Cardiac septum (tissue), 1 donor: ENCODE data around the gene SLC24A3. TPM values are rescaled to one million over a fixed set of nuclear protein-coding genes. Genes with fewer than 3 reads are reported as not detected.

Source experiments
- DNase-seq: peaks from one replicate; pipeline ENCODE4 v3.0.0-alpha.2; 2020; ENCODE audit warnings: low spot score
- intact Hi-C: fragments of 100-400 bp; cut with DNase I; formaldehyde crosslinking; loops from one replicate; pipeline ENCODE4 v1.14.0; 2022
- total RNA-seq: library from RNA; stranded (reverse); fragmentation: NEBNext Ultra II Directional; extraction: Animal tissue kit (Norgen Biotek cat#: 25700); gene quantifications from one replicate; pipeline ENCODE4 v1.2.1, GENCODE V29; 2021
- donor health status: DM: no; HTN: no; CAD: no.

The SLC24A3 gene
- total RNA-seq, 1 donor from 2014 or later = 0.86 TPM

DNA sequence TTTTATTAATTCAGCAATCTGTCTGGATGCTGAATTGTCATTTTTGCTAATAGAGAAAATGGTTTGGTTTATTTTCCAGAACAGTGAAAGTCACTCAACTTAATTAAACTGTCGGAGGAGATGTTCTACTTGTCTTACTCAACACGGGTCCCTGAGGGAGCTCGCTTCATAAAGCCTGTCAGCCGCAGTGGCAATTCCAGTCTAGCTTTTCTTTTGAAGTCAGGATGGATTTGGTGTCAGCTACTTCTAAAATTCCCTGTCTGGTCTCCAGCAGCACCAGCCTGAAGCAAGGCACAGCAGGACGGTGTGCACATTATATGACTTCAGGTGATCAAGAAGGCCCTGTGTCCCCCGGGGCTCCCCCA, 261.5 kb downstream of the SLC24A3 start:
- intact Hi-C loops = no loop called here
- DNase-seq = no peak

DNA sequence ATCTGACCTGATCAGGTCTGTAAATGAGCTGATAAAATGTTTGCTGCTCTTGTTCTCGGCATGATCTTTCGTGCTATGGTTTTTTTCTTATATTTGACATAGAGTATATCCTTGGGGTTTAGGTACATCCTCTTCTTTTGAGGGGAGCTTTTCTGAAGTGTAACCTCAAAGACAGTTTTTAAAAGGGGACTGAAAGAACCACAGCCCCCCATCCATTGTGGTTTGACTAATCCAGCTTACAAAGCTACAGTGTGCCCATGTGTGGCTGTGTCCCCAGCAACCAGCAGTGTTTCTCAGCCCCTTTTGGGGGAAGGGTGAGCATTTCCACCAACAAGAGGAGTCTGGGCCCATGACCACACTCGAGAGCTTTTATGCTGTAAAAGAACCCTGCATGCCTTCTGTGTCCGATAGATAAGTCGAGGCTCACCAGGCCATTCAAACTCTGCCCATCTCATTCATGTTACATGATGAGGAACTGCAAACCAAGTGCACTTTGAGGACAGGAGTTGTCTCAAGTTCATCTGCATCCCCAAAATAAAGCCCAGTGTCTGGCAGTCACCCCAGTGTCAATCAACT, 266.0 kb downstream of the SLC24A3 start:
- DNase-seq = no peak
- intact Hi-C loops = no loop called here

DNA sequence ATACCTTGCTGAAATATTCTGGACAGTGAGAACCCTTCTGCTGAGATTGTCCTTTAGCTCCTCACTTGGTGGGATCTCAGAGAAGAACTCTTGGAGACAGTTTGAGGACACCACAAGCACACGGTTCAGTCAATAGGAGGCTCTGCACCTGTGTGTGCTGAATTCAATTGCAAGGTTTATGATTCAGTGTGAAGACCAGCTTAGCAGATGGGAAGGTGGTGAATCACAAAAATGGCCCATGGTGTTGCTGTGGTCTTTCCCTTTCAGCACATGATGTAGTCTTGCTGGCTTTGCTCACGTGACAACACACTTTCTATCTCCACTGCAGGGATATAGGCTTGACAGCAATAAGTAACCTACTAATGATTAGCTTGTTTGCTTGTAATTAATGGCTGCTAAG, 270.3 kb downstream of the SLC24A3 start:
- intact Hi-C loops = no loop called here
- DNase-seq = no peak

GRCh38 chr20:19483309-19483708, 270.9 kb downstream of the SLC24A3 start:
- no peak for DNase-seq
- intact Hi-C loops = no loop called here

DNA sequence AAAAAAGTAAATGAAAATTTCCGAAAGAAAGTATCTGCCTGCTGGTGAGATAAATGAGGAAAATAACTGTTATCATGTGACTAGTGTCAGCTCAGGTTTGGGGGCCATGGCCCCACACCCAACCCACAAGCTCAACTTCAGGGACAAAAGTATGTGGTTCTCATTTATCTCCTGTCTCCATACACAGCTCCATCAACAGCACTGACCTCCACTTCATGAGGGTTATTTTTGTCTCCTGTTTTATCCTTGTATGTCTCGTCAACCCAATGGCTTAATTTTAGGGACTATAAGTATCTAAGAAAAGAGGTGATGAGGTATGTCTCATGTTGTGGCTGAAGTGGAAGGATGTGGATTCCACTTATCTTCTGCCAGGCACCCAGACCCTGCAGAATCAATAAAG, 274.0 kb downstream of the SLC24A3 start:
- DNase-seq = no peak
- intact Hi-C loops = no loop called here

- no peak for DNase-seq
- intact Hi-C loops = no loop called here
These were observed 275.0 kb downstream of the SLC24A3 start for GRCh38 chr20:19487420-19487819.

DNA sequence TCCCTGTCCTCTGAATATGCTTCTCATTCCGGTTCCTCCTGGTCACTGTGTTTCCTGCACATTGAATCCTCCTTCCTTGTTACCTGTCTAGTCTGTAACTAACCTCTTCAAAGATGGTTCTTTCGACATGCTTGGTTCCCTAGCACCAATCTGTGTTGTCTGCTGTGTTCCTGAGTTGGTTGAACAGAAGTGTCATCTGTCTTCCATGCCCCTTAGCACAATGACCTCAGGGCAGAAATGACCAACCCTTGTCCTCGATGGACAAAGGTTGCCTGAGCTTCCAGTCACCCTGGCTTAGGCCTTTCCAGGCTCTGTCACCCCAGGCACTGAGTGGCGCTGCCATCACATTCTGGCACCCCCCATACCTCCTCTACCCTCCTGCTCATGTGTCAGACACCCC, 278.8 kb downstream of the SLC24A3 start:
- intact Hi-C loops = no loop called here
- no peak for DNase-seq

DNA sequence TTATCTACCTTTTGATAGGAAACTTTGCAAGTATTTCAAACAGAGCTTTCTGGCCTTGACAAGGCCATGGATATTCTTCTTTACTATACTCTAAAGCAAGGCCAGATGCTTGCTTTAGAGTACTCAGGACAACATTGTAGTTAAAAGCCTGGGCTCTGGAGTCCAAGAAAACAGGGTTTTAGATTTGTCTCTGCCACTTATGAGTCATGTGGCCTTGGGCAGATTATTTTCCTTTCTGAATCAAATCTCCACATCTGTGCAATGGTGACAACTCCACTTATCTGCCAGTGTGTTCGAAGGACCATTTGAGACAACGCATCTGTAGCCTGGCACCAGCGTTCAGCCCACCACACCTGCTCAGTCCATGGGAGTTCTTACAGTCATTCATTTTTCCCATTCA, 279.7 kb downstream of the SLC24A3 start:
- intact Hi-C loops = no loop called here
- no peak for DNase-seq

DNA sequence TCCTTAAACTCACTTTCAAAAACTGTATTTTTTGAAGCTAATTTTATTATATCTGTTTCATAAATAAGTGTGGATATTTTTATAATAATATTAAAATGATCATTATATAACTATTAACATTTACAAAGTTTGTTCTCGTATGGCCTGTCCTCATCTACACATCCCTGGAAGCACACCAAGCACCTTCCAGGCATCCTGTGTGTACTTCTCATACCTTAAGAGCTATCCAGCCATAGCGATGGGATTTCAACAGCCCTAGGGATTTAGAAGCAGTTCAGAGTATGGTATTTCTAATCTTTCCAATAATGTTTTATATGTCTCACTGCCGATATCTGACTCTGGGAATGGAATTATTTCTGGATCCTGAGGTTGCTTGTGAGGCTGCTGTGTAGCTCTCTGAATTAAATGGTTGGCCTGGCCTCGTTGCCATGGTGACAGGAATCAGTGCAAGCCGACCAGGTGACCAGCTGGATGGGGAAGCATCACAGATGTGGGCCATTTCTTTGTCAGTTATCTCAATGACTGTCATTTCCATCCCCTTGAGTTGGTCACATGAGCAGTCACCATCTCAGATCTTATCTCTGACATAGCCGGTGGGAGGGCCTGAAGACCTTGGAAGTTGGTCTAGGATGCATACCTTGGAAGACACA, 280.4 kb downstream of the SLC24A3 start:
- intact Hi-C loops = no loop called here

DNA sequence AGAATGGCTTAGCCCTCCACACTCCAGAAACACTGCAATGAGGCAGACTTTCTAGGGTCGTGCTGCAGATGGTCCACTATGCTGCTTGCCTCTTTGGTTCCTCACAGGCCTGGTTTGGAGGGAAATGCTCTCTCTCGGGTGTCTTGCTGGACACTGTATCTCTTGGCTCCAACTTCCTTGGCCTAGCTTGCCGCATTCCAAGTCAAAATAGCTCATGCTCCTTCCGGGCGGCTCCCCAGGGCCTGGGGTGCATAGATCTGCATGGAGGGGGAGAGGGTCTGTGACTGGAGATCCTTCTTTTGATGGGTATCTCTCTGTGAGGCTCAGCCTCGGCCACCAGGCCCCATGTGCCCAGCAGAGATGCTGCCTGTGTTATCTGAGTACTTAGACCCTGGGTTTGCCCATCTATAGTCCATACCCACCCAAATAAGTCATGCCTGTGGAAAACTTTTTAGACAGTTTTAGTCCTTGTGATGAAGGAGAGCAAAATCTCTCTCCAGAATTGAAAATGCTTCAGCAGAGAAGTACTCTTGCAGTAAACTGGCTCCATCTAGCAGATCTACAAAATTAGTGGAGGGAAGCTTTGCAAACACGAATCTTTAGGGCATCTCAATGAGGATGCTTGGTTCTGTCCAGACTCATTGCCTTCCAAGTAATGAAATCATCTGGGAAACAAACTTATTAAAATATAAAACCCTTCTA, 281.5 kb downstream of the SLC24A3 start:
- intact Hi-C loops = no loop called here

More for the DNA sequence above, 280.4 kb downstream of the SLC24A3 start:
- no peak for DNase-seq

DNA sequence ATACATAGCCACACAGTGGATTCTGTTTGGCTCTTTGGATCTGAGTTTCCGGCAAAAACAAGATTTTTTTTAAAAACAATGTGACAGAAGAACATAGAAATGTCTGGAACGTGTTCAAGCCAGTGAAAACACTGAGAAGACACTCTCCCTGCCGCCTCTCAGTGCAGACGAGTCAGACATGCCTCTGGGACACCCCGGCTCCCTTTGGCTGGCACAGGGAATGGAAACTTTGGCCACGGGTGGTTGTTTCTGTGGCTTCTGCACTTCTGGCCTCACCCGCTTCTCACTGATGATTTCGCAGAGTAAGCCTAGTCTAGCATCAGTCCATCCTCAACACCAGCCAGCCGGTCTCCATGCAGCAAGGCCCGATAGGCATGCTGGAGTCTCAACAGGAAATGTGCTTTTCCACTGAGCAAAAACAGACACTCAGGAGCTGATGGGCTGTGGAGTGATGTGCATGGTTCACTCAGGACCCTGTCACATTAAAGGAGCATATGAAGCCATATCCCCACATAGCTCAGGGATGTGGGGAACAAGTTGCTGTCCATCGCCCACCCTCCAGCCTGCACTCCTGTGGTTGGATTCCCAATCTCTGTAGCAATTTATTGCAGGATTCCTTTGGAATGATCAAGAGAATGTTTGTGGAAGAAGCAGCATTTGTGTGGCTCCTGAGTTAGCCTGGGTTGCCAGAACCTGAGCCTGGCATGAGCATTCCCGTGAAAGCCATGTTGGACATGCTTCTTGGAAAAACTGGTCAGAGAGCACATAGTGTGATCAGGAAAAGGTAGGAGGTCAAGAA, 283.7 kb downstream of the SLC24A3 start:
- intact Hi-C loops = no loop called here
- no peak for DNase-seq

More for the DNA sequence above, 281.5 kb downstream of the SLC24A3 start:
- DNase-seq = no peak

GRCh38 chr20:19497064-19497463, 284.6 kb downstream of the SLC24A3 start:
- intact Hi-C loops = no loop called here

DNA sequence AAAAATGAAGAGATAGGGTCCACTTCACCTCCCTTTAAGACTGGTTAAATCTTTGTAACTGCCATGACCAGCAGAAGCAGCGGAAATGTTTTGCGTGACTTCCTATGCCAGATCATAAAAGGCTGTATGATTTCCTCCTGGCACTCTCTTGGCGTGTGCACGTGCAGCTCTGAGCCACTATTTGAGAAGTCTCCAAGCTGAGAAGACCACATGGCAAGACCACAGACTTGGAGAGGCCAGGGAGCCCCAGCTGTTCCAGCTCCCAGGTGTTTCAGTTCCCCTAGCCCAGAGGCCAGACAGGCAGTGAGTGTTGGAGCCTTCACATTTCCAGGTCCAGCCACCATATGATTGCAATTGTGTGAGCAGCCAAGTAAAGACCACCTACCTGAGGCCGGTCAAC, 286.3 kb downstream of the SLC24A3 start:
- no peak for DNase-seq
- intact Hi-C loops = no loop called here

More at GRCh38 chr20:19497064-19497463, 284.6 kb downstream of the SLC24A3 start:
- no peak for DNase-seq

DNA sequence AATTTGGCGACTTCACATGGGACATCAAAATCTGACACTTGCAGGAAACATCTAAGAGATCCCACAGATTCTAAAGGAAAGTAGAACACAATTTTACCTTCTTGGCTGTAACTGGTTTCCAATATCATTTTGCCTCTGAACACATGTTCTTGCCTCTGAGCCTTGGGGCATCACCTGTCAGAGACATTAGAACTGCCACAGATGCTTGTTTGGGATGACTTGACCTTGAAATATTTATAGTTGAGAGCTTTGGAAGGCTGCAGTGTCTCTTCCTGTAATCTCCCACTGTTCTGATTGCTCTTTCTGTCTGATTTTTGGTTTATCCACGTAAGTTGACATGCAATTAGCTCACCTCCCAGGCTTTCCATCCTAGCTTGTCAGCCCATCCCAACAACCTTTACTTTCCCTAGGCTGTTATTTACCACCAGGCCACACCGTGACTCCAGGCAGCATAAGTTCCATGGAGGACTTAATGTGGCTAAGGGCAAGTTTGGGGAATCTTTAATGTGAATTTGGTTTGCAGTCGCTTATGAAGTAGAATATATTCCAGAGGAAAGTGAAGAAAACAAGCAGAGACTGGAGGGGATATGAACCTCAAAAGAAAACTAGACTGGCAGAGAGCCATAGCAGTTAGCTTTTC, 289.2 kb downstream of the SLC24A3 start:
- DNase-seq = no peak
- intact Hi-C loops = no loop called here

- no peak for DNase-seq
These were observed 289.7 kb downstream of the SLC24A3 start for GRCh38 chr20:19502169-19502568.

DNA sequence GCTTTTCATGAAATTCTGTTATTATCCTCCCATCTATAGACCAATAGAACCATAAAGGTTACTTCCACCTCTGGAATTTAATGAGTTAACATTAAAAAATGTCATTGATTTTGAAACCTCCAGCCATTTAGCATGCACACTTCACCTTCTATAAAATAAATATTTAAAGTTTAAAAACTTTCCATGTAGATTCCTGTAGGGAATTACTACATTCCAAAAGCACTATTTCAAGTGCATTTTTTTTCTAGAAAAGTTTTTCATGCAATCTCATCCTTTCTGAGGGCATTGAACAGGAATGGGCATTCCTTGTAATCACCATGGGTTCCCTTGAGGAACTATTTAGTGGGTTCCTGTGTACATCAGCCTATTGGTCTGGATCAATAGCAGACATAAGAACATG, 291.8 kb downstream of the SLC24A3 start:
- DNase-seq = no peak
- intact Hi-C loops = no loop called here

More at GRCh38 chr20:19502169-19502568, 289.7 kb downstream of the SLC24A3 start:
- intact Hi-C loops = no loop called here

GRCh38 chr20:19506021-19506420, 293.6 kb downstream of the SLC24A3 start:
- no peak for DNase-seq
- intact Hi-C loops = no loop called here

- intact Hi-C loops = no loop called here
- DNase-seq = no peak
These were observed 296.0 kb downstream of the SLC24A3 start for GRCh38 chr20:19508449-19508848.

DNA sequence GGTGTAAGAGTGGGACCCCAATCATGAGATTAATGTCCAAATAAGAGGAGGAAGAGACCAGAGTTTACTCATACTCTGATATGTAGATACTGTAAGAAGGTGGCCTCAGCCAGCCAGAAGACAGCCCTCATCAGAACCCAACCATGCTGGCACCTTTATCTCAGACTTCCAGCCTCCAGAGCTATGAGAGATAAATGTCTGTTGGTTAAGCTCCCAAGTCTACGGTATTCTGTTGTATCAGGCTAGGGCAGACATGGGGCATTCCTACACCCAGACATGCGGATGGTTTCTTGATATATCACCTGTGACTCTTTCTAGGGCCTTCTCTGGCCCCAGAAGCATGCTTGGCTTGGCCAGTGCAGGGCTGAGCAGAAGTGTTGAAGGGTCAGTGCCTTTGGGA, 298.2 kb downstream of the SLC24A3 start:
- no peak for DNase-seq
- intact Hi-C loops = no loop called here

DNA sequence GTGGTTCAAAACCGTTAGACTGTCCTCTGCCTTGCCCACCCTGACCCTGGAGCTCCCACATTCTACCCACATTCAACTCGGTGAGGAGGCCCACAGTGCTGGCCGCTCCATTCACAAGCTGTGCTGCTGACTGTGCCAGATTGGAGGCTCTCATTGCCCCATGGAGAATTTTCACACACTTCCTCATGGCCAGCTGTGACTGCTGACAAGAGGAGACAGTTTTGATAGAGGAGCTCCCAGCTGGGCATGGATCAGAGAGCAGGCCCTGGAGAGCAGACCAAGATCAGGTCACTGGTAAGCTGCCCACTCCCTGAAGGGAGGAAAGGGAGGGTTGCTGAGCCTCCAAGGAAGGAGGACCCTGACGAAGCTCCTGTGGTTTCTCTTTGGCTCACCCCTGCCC, 299.5 kb downstream of the SLC24A3 start:
- DNase-seq = no peak
- intact Hi-C loops = no loop called here
